GM12864 (cell line): ENCODE results near the gene LYZL1.
"Not testable (repeated sequence)": the region's sequence is repeated elsewhere in the genome, so short reads cannot be mapped to it uniquely, and the experiment has no call there.

ENCODE experiments used
- DNase-seq: peaks from one replicate; pipeline ENCODE4 v3.0.0-alpha.2; 2011; ENCODE audit warnings: low read depth
- H3K4me3 ChIP-seq: 2 replicates; pipeline ENCODE4 v1.5.1; 2011; ENCODE audit warnings: mild to moderate bottlenecking, low read depth, low read length, control low read depth
- CTCF ChIP-seq: IDR thresholded peaks from 2 replicates; pipeline ENCODE4 v1.5.1; 2011; ENCODE audit warnings: low read depth, mild to moderate bottlenecking, moderate library complexity, low read length, control low read depth, inconsistent platforms; ENCODE audit errors: missing control alignments

The LYZL1 gene

GRCh38 chr10:29329420-29329819, 40.5 kb downstream of the LYZL1 start:
- no peak for DNase-seq
- no peak overlapping the region for H3K4me3 ChIP-seq
- no peak for TF ChIP-seq CTCF

- no peak for TF ChIP-seq CTCF
- DNase-seq = no peak
These were observed 43.3 kb downstream of the LYZL1 start for GRCh38 chr10:29332061-29332760.

GRCh38 chr10:29332761-29333148, 43.9 kb downstream of the LYZL1 start:
- TF ChIP-seq CTCF = no peak
- no peak for DNase-seq
- no peak overlapping the region for H3K4me3 ChIP-seq

More at GRCh38 chr10:29332061-29332760, 43.3 kb downstream of the LYZL1 start:
- no peak overlapping the region for H3K4me3 ChIP-seq

GRCh38 chr10:29337526-29337925, 48.7 kb downstream of the LYZL1 start:
- not testable (repeated sequence) for H3K4me3 ChIP-seq, DNase-seq

- no peak overlapping the region for H3K4me3 ChIP-seq
- no peak for DNase-seq
- TF ChIP-seq CTCF = no peak
These were observed 54.8 kb downstream of the LYZL1 start for GRCh38 chr10:29343607-29344038.

- TF ChIP-seq CTCF = no peak
- DNase-seq = no peak
- no peak overlapping the region for H3K4me3 ChIP-seq
These were observed 55.4 kb downstream of the LYZL1 start for GRCh38 chr10:29344073-29344820.

- DNase-seq = no peak
- no peak for TF ChIP-seq CTCF
- no peak overlapping the region for H3K4me3 ChIP-seq
These were observed 56.5 kb downstream of the LYZL1 start for GRCh38 chr10:29345144-29345909.
